Ovary (tissue), 3 donors: ENCODE data around the gene SPON2.

ENCODE experiments used
- EP300 ChIP-seq: sonication (generic); formaldehyde crosslinking; IDR thresholded peaks from one replicate; pipeline ENCODE4 v1.6.1; 2017; ENCODE audit warnings: antibody characterized with exemption
- POLR2A ChIP-seq: fragments of 450-650 bp; IDR thresholded peaks from one replicate; pipeline ENCODE4 v1.6.1; 2017; ENCODE audit warnings: antibody characterized with exemption, mild to moderate bottlenecking, moderate library complexity
- TF ChIP-seq, protein P1 (sequence below), 3 donors: fragments of 450-650 bp in 2 of 3; fragments of 200-600 bp in 1 of 3; IDR thresholded peaks; one replicate each; pipeline versions ENCODE4 v1.5.1 to v1.8.0; 2016 to 2022; ENCODE audit warnings: antibody characterized with exemption in 3 of 3, mild to moderate bottlenecking in 1 of 3
- donor health status: DM: no; HTN: no; CAD: no.

DNA sequence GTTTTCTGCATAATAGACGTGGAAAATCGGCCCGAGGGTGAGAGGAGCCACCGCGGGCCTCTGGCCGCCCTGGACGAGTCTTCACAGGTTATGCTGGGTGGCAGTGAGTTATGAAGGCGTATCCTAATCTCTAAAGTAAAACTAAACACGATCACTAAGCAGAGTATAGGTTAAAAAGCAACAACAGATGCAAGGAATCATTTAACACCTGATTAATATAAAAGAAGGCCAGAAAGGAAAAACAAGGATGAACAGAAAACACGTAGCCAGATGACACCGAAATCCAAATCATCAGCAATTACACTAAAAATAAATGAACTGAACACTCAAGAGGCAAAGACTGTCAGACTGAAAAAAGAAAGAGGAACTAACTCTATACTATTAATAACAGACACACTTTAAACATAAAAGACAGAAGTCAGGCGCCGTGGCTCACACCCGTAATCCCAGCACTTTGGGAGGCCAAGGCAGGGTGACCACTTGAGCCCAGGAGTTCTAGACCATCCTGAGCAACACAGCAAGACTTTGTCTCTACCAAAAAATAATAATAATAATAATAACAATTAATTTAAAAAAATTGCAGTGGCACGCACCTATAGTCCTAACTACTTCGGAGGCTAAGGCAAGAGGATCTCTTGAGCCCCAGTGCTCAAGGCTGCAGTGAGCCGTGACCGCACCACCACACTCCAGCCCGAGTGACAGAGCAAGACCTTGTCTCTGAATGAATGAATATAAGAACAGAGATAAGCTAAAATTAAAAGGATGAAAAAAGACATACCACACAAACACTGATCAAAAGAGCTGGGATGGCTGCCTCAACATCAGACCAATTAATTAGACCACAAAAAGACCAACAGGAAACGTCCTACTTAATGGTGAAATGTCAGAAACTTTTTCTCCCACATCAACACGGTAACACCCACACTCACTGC is 46.5 kb upstream of the SPON2 start:
- TF ChIP-seq, protein P1, sequence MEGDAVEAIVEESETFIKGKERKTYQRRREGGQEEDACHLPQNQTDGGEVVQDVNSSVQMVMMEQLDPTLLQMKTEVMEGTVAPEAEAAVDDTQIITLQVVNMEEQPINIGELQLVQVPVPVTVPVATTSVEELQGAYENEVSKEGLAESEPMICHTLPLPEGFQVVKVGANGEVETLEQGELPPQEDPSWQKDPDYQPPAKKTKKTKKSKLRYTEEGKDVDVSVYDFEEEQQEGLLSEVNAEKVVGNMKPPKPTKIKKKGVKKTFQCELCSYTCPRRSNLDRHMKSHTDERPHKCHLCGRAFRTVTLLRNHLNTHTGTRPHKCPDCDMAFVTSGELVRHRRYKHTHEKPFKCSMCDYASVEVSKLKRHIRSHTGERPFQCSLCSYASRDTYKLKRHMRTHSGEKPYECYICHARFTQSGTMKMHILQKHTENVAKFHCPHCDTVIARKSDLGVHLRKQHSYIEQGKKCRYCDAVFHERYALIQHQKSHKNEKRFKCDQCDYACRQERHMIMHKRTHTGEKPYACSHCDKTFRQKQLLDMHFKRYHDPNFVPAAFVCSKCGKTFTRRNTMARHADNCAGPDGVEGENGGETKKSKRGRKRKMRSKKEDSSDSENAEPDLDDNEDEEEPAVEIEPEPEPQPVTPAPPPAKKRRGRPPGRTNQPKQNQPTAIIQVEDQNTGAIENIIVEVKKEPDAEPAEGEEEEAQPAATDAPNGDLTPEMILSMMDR (IDR thresholded peaks at IDR 0.05) = no peak
- TF ChIP-seq EP300 (no peak), POLR2A (no peak)
